CD4-positive, alpha-beta T cell treated with Interleukin-15 for 1 hour (primary cell): ENCODE results near the gene MTHFD1L.
"Not testable (repeated sequence)": the region's sequence is repeated elsewhere in the genome, so short reads cannot be mapped to it uniquely, and the experiment has no call there.

ENCODE experiments used
- DNase-seq: peaks from one replicate; pipeline ENCODE4 v3.0.0-alpha.2; 2020

Gene MTHFD1L

DNA sequence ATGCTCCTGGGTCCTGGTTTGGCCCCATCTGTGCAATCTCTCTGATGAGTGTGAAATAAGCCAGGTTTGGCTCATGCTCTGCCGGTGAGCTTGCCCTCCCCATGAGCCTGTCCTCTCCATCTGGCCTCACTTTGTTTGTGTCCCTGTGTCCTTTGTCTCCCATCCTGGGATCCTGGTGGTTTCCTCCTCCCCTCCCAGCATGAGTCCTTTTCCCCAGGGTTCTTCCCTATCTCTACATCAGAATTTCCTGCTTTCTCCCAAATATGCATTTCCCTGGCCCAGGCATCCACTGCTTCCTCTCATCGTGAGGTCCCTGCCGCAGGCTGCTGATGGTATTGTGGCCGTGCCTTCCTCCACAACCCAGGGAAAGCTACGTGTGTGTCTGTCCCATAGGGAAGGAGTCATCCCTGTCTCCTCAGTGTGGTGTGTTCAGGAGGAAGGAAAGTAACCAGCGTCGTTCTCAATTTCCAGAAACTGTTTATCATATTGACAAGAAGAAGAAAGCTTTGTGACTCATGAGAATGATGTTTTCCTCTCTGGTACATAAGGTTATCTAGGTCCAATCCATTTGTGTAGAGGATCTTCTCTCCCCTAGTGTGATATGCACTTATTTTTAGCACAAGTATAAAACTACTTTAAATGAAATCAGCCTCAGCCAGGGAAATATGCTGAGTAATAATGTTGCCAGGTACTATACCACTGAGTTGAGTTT lies 180.2 kb downstream of the MTHFD1L start:
- not testable (repeated sequence) for DNase-seq

DNA sequence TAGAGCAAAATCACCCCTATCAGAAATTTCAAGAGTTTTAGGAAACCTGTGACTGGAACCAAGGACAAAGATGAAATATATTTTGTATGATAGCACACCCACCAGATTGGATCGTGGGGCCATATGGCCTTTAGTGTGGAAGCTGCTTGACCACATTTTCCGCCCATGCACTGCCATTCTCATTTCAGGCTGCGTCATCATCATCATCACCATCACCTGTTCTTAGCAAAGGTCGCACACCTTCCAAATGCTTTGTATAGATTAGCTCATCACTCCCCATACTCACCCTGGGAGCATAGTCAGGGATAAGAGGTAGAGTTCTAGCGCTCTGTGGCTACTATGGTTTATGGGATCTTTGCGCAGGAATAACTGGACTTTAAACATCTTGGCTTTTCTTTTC lies 185.7 kb downstream of the MTHFD1L start:
- no peak for DNase-seq

DNA sequence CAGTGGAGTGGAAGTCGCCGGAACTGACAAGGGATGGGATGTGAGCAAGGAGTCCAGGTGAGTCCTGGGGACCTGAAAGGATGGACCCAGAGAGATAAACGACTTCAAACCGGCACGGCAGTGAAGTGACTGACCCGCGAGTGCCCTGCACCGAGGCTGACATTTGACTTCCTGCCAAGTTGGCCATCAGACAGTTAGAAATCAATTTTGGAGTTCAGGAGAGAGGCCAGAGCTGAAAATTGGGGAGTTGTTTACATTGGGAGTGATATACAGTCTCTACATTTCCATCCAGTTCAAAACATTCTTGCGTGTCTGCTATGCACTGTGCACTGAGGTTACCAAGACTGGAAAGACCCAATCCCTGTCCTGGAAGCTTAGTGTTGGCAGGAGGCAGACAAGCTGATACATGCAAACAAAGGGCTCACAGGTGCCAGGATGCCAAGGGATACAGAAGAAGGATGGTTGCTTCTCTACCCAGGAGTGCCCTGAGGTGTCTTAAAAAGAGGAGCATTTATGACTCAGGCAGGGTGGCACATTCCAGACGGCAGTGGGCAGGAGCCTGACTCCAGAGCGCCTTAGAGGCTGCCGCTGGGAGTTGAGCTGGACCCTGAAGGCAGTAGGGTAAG lies 186.6 kb downstream of the MTHFD1L start:
- DNase-seq: no peak

DNA sequence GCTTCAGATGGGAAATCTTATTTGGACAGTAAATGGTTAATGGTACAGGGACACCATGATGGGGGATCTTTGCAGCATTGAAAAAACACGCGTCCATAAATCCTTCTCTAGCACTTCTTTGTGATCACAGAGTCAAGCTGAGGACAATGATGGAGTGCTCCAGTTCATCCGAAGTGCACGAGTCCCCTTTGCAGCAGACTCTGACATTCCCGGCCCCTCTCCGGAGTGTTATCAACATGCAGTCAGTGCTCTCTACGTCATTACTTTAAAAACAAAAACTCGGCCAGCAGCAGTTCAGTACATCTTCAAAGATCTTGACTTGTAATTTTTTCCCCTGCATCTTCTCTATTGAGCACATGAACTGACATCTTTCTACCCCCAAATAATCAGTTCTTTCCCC lies 188.8 kb downstream of the MTHFD1L start:
- DNase-seq: no peak

DNA sequence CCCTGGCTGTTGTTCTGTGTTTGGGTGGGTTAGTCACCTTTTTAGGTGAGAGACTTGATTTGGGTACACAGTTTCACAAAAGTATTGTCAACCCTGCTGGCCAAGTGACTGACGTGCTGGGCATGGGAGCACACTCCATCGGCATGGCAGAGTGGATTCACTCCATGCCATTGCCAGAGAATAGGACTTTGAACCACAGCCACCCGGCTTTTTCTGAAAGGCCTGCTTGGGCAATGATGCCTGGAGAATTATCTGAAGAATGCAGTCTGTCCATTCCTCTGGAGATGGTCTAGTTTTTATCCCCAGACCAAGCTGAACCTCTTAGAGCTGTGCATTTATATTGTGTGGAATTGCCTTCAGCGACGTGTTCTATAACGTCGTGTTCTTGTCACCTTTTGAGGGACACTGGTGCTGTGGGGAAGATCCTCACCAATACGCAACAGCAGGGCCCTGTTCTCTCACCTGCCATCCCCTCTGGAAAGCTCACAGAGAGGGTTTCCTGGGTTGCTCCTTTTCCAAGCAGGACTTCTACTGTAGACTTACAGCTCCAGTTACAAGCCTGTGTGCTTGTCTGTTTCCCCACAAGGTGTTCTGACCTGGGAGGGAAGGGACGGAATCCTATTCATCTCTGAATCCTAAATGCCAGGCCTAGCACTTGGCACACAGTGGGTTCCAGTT lies 190.9 kb downstream of the MTHFD1L start:
- DNase-seq: no peak

DNA sequence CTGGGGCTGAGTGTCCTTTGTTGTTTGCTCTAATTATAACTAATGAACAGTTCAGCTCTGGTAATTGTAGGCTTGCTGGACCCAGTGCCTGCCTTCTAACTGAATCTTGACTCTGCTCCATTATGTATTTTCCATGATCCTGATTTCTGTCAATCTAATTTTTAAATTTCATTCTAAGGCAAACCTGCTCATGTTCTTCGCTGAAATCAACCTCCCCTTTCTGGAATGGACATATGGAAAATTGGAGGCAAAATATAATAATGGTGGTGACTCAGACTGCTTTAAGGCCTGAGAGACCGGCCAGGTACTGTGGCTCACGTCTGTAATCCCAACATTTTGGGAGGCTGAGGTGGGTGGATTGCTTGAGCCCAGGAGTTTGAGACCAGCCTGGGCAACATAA lies 191.6 kb downstream of the MTHFD1L start:
- DNase-seq: no peak

DNA sequence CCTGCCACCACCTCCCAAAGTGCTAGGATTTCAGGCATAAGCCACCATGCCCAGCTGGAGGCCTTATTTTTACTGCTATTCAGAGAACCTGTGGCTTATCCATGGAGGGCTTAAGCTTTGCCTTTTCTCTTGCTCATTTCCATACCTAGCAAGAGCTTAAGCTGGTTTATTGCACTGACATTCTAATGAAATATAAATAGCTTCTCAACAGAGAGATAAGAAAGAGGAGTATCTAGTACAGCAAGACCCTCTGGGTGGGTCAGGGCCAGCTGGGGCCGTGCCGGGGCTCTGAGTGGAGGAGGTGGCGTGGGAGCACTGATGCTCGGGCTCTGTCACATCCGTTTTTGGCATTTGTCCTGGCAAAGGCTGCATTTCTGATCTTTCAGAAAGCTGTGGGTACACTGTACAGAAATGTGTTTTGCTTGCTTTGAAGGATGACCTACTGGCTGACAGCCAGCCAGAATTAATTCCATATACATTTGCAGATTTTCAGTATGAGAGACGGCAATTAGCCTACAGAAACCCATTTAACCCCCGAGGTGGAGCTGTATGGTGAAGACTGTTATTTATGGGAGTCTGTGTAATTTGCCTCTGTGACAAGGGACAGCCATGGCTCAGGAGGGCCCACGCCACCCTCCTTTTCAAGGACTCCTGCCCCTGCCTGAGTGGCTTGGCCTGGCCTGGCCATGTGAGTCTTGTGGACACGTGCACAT lies 192.7 kb downstream of the MTHFD1L start:
- no peak for DNase-seq

DNA sequence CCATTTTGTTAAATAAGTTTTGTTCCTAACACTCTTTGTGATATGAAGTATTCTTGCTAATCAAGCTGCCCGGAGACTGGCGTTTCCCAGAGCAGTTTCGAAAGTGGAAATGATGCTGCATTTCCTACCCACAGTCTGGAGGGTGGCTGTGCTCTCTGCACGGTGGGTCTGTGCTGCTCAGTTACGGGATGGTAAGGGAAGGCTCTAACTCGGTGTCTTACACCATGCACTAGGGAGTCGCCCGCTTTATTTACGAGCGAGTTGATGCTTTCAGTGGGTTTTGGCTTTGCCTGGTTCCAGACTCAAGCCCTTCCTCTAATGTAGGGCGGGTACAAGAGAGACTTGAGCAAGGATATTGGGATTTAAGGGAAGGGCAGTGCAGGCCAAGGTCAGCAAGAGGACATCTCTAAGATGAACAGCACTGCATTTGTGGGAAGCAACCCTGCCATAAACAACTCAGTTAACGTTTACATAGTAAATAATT lies 194.2 kb downstream of the MTHFD1L start:
- no peak for DNase-seq

DNA sequence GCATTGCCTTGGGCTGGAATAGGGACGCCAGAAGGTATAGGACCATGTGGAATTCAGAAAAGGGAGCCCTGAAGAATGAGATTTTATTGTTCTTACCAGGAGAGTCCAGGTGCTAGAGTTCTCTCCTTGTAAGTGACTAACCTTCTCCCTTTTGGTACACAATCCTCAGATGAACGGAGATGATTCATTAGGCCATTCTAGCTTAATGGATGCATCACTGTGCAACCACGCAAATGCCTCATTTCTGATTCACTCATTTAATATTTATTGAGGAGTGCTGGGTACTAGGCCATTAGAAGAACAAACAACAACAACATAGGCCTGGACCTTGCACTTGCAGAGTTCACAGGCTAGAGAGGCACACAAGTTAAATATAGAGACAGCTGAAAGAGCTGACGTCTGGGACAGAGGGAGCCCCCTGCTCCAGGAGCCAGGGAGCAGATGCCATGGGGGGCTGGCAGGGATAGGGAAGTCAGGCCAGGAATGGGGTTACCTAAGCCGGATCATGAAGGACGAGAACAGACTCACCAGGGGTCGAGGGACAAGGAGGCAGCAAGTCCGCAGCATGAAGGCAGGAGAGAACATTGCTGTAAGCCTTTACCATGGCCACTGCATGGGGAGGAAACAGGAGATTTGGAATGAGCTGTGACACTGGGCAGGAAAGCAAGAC lies 194.7 kb downstream of the MTHFD1L start:
- DNase-seq: no peak

DNA sequence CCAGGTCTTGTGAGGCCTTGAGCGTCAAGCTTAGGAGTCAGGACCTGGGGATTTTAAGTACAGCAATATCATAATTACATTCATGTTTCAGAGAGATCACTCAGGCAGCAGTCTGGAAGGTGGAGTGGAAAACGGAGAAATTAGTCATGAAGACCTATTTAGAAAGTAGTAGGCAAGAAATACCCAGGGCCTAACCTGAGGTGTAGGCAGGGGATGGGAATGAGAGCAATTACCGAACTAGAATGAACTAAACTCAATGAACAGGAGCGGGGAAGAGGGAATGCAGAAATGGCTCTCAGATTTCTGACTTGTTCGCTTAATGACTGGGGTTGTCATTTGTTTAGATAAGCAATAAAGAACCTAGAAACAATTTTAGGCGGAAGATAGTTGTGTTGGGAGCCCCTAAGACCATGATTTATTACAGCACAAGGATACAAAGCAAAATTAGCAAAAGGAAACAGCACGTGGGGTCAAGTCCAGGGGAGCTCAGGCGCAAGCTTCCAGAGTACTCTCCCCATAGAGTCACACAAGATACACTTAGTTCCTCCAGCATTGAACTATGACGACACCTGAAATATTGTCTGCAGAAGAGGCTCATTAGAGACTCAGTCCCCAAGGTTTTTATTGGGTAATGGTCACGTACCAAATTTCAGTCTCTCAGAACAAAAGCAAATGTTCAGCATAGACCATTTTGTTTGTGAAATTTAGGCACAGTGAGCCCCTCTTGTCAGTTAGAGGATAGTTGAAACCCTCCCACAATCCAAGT lies 195.4 kb downstream of the MTHFD1L start:
- no peak for DNase-seq

DNA sequence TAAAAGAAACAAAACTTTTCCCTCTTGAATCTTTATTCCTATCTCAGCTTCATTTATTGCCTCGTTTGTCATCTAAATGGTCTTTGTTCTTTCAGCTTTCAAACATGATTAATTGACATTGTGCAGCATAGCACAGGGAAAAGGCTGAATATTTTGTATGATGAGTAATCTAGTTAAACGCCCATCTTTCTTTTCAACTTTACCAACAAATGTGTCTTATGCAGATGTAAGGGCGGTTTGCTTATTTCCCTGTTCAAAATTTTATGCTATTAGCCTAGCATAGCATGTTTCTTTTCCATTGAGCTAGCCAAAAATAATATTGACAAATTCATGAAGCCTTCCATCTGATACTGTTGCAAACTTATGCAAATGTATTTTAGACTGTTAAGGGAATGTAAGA lies 197.8 kb downstream of the MTHFD1L start:
- DNase-seq: no peak

DNA sequence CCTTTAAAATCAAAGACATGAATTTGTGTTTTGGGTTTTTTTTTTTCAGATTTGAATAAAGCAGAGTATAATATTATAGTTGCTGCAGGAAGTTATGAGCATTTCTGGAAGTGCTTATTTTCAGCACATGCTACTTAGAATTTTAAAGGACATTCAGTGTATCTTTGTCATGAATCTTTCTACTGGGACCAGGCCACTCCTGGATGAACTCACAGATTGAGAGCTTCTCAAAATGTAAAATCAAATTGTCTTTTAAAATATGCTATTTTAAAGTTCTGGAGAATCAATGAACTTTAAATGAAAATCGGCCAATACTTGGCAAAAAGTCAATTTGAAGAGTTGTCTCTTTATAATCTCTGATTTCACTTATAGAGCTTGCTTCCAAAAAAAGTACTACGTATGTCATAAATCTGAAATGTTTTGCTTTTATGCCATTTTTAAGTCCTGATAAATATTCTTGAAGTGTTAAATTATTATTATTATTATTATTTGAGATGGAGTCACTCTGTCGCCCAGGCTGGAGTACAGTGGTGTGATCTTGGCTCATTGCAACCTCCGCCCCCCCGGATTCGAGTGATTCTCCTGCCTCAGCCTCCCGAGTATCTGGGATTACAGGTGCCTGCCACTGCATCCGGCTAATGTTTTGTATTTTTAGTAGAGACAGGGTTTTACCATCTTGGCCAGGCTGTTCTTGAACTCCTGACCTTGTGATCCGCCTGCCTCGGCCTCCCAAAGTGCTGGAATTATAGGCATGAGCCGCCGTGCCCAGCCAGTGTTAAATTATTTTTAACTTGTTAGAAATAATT lies 198.5 kb downstream of the MTHFD1L start:
- DNase-seq: no peak

DNA sequence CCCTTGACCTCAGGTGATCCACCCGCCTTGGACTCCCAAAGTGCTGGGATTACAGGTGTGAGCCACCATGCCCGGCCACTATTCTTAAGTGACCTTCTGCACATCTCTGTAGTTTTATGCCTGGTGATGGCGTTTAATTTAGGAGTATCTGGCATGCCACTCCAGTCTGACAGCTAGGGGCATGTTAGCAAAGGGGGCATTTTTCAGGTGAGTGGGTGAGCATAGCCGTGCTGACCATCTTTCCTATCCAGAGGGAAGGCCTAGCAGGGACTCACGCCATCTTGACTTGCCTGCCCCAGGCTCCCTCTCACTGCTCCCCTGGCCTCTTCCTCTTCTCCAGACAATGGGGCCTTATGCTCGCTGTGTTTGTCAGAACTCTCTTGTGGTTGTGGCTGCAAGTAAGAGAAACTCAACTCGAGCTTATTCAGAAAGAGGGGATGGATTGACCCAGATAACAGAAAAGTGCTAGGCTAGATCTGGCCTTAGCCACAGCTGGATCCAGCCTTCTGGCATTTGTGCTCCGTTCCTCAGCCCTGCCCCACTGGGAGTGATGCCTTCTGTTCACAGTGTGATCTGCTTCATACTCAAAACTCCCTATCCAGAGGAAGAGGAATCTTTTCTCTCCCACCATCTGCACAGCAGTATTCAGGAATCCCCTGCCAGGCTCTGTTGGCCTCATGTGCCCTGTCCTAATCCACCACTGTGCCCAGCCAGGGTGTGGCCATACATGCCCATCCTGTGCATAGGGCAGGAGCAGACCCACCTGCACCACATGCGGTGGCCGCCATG lies 199.7 kb downstream of the MTHFD1L start:
- DNase-seq: no peak

DNA sequence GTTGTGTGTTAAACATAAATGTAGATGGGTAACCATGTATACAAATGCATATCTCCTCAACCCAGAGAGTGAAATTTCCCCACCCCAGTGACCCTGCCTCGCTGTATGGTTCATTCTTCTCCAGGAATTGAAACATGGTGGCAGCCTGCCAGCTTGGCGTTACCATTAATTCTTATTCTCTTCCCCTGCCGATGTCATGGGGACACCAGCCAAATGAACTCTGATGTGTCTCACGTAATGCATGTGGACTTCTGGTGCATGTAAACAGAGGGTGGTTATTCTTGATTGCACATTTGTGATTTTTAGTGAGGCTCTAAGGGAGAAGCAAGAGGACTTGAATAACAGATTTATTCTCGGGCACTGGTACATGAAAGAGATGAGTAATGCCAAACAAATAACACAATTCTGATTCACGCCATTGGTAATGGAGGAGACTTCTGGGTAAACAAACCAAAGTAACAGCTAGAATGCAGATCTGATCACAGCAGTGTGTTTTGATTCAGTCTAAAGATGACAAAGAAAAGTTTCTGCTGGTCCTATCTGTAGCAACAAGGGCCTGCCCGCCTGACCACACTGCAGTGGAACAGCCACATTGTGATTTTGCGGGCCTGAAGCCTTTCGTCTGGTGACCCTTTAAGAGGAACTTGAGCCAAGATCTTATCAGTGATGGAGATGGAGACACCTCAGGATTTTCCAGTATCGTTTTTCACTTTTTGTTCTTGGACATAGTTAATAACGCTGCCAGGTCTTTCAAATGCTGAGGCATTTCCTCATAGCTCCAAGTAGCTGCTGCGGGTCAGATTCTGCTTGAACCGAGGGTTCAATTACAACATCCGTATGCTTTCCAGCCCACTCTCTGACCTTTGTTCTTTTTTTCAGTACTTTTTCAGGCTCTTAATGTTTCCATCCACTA lies 202.4 kb downstream of the MTHFD1L start:
- no peak for DNase-seq

DNA sequence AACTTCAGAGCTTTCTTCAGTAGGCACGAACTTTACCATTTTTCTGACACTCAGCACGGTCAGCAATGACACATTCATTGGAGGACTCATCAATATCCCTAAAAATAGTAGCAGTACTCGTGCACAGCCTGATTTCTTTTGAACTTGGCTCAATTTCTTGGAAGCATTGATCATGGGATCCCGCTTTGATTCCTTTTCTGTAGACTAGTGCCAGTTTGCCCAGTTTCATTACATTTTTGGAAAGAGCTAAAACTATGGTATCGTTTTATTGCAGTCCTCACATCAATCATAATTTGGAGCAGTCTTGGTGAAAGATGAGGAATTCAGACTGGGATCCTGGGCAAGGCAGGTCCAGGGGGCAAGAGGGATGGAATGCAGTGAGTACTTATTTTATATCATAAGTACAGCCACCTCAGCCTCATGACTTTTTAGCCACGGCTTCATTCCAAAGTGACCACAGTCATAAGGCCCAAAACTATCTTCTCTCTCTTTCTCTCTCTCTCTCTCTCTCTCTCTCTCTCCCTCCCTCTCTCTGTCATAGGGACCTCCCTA lies 203.3 kb downstream of the MTHFD1L start:
- no peak for DNase-seq

DNA sequence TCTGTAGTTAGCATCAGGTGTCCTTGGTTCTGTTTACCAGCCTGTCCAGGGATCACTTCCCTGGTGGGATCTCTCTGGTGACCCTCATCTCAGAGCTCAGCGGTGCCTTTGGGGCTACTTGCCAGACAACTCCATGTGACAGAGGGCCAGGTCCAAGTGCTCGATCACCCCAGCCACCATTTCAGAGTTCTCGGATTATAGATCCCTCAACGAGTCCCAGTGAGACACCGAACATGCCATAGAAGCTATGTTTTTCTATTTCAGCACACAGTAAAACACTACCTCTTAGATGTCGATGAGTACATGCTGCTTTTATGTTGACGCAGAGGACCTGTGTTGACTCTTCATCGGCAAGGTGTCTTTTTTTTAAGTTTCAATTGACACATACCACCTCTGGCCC lies 204.1 kb downstream of the MTHFD1L start:
- DNase-seq: no peak

DNA sequence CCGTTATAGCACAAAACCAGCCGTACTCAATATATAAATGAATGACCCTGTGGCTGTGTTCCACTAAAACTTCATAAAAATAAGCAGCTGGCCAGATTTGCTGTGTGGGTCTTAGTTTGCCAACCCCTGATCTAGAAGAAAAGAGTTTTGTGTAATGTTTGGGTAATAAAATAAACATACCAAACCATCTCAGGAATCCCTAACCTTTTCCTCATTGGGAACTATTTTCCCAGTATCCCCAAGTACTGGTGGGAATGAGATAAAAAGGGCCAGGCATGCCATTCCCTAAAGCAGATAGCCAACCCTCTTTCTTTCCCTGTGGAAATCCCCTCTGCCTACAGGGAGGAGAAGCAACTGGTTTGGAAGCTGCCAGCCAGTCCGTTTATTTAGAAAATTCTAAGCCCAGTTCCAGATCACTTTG lies 205.1 kb downstream of the MTHFD1L start:
- DNase-seq: no peak

DNA sequence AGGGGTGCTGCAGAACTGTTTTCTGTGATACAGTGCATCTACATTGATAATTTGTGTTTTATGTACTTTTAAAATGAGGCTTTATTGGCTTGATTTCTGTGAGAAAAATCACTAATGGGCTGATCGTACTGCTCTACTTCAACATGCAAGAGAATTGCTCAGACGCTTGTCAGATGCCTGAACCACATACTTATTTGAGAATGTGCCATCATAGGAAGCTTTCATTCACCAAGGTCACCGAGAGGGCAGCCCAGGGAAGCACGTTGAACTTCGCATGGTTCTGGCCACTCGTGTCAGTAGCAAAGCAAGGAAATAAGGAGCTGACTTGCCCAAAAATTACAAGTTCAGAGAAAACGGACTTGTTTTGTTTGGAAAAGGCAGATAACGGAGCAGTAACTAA lies 205.8 kb downstream of the MTHFD1L start:
- DNase-seq: no peak

DNA sequence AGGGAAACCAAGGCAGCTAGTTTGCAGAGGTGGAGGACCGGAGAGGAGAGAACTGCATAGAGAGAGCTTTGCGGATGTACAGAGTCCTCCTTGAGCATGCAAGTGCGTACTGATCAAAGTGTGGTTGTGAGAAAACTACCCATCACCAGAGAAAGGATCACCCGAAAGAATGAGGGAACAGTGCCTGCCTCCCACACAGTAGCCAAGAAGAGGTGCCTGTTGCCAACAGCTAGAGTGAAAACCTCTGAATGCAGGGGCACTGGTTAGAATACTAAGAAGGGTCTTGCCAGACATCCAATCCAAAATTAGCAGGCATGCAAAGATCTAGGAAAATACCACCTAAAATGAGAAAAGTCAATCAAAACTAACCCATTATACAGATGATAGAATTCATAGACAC lies 207.6 kb downstream of the MTHFD1L start:
- no peak for DNase-seq
